A673 (cell line): ENCODE data around the gene SEC31B. TPM values are rescaled to one million over a fixed set of nuclear protein-coding genes. Genes with fewer than 3 reads are reported as not detected.

Source experiments
- BruUV-seq: library from RNA; stranded (reverse); fragments of 400-500 nt; replicated peaks from 2 replicates; lab custom pipeline; 2021; lab: Mats Ljungman, UMichigan
- CTCF ChIA-PET: fragments of 300-600 bp; sonication (Branson Sonifier 250); formaldehyde crosslinking; loops from one replicate; lab custom pipeline; 2022; ENCODE audit warnings: antibody characterized with exemption; lab: Charles Lee
- POLR2A ChIA-PET: fragments of 300-600 bp; sonication (Branson Sonifier 250); formaldehyde crosslinking; loops from one replicate; lab custom pipeline; 2022; ENCODE audit warnings: antibody characterized with exemption; ENCODE audit not compliant: low non-redundant PET; lab: Charles Lee
- DNase-seq: peaks from one replicate; pipeline ENCODE4 v3.0.0-alpha.2; 2015; ENCODE audit warnings: low spot score
- H3K27ac ChIP-seq: fragments of 200-600 bp; sonication (generic); 2 replicates; pipeline ENCODE4 v1.5.1; 2016; ENCODE audit warnings: mixed run types, low read depth, mild to moderate bottlenecking, mixed read lengths, antibody characterized with exemption, low read length; ENCODE audit not compliant: poor library complexity, severe bottlenecking
- H3K27me3 ChIP-seq: fragments of 200-600 bp; sonication (generic); replicated peaks from 2 replicates; pipeline ENCODE4 v1.6.1; 2017; ENCODE audit warnings: mixed run types, low read depth, mild to moderate bottlenecking, mixed read lengths, antibody characterized with exemption, low read length; ENCODE audit not compliant: insufficient read depth, poor library complexity
- H3K36me3 ChIP-seq: fragments of 200-600 bp; sonication (generic); 2 replicates; pipeline ENCODE4 v1.6.1; 2016; ENCODE audit warnings: mixed run types, mild to moderate bottlenecking, mixed read lengths, antibody characterized with exemption, low read length; ENCODE audit not compliant: insufficient read depth, poor library complexity, severe bottlenecking
- H3K4me1 ChIP-seq: fragments of 200-600 bp; sonication (generic); 2 replicates; pipeline ENCODE4 v1.6.1; 2017; ENCODE audit warnings: mixed run types, mild to moderate bottlenecking, mixed read lengths, antibody characterized with exemption, low read length; ENCODE audit not compliant: insufficient read depth, poor library complexity, severe bottlenecking
- H3K4me3 ChIP-seq: fragments of 200-600 bp; sonication (generic); 2 replicates; pipeline ENCODE4 v1.5.1; 2016; ENCODE audit warnings: low read depth, mixed run types, mild to moderate bottlenecking, mixed read lengths, low read length; ENCODE audit not compliant: poor library complexity, severe bottlenecking
- H3K9me3 ChIP-seq: fragments of 200-600 bp; sonication (generic); 2 replicates; pipeline ENCODE4 v1.6.1; 2016; ENCODE audit warnings: mixed run types, low read depth, mild to moderate bottlenecking, mixed read lengths, antibody characterized with exemption, low read length; ENCODE audit not compliant: poor library complexity, severe bottlenecking
- EZH2 ChIP-seq: fragments of 200-600 bp; sonication (generic); IDR thresholded peaks from 2 replicates; pipeline ENCODE4 v1.6.1; 2017; ENCODE audit warnings: borderline replicate concordance, low read depth, mild to moderate bottlenecking, mixed read lengths, antibody characterized with exemption, low read length; ENCODE audit not compliant: poor library complexity, severe bottlenecking
- intact Hi-C: fragments of 100-400 bp; cut with micrococcal nuclease; formaldehyde crosslinking; loops from one replicate; pipeline ENCODE4 v1.10.0; 2022; ENCODE audit not compliant: unreplicated experiment
- total RNA-seq: library from RNA; stranded (reverse); gene quantifications from 2 replicates; pipeline ENCODE4 v1.2.3, GENCODE V29; 2021
- TF ChIP-seq, protein P1 (sequence below): fragments of 300-800, 200-600 bp; sonication (generic); conservative IDR thresholded peaks from 2 replicates; pipeline ENCODE4 v1.5.1; 2017; ENCODE audit warnings: low read depth, mild to moderate bottlenecking, antibody characterized with exemption, low read length, moderate library complexity, mixed read lengths

The SEC31B gene
- total RNA-seq, 1 experiment from 2014 or later, result 3.8 TPM

DNA sequence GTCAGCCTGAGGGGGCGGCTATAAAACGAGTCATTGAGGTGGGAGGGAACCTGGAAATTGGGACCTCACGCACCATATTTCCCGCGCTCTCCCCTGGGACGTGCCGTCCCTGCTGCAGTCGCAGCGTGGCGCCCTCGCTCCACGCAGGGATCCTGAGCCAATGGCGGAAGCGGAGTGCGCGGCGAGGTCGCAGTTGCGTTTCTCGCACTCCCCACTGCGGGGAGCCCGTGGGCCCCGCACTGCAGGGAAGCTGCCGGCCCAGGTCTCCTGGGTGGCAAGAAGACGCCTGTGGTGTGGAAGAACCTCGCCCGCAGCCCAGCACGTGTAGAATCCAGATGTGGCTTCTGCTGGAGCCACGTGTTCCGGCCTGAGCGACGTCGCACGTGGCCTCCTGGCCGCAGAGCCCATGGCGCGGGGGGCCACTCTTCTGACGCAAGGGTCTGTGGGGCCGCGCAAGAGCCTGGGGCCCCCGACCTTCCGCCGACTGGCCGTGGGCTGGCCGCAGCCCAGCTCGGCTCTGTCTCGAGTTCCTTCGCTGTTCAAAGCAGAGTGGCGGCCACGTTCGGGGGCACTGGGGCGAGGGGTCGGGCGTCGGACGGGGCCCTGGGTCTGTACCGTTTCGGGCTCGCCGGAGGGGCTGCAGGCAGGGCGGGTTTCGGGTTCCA is 42.5 kb upstream of the SEC31B start:
- H3K4me3 ChIP-seq, result peak overlapping the region; percentile 15
- peaks cover 10% of the 10 kb centered on the region for H3K4me1 ChIP-seq
- POLR2A ChIA-PET, result interaction anchor here (0.6 kb wide), 1 partner anchor 27 kb away, joined by 5 read pairs; the partner anchor contains the start of gene HIF1AN
- BruUV-seq, result no TSS peak
- no peak overlapping the region for H3K27ac ChIP-seq
- no peaks in the 10 kb centered on the region for H3K9me3 ChIP-seq
- DNase-seq, result peak; percentile 89
- CTCF ChIA-PET, result interaction anchor here (0.5 to 2.6 kb wide), 11 partner anchors 88 to 452 kb away, joined by 3 to 30 read pairs (median 4); partner anchors contain the start of gene PAX2
- no peaks in the 10 kb centered on the region for H3K36me3 ChIP-seq
- TF ChIP-seq EZH2, result no peak
- TF ChIP-seq, protein P1, sequence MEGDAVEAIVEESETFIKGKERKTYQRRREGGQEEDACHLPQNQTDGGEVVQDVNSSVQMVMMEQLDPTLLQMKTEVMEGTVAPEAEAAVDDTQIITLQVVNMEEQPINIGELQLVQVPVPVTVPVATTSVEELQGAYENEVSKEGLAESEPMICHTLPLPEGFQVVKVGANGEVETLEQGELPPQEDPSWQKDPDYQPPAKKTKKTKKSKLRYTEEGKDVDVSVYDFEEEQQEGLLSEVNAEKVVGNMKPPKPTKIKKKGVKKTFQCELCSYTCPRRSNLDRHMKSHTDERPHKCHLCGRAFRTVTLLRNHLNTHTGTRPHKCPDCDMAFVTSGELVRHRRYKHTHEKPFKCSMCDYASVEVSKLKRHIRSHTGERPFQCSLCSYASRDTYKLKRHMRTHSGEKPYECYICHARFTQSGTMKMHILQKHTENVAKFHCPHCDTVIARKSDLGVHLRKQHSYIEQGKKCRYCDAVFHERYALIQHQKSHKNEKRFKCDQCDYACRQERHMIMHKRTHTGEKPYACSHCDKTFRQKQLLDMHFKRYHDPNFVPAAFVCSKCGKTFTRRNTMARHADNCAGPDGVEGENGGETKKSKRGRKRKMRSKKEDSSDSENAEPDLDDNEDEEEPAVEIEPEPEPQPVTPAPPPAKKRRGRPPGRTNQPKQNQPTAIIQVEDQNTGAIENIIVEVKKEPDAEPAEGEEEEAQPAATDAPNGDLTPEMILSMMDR, result peak; percentile 99
- H3K27me3 ChIP-seq, result peaks cover 15% of the 10 kb centered on the region
- intact Hi-C loops, result loop anchor here (1.0 to 2.0 kb wide), 3 partner anchors 181 to 451 kb away; no protein-coding TSS in a partner anchor

GRCh38 chr10:100561005-100561404 is 41.3 kb upstream of the SEC31B start:
- BruUV-seq, result no TSS peak
- intact Hi-C loops, result no loop called here
- Histone ChIP-seq H3K27me3 (peaks cover 10% of the 10 kb centered on the region), H3K4me1 (peaks cover 10% of the 10 kb centered on the region), H3K9me3 (no peaks in the 10 kb centered on the region), H3K36me3 (no peaks in the 10 kb centered on the region), H3K27ac (no peak overlapping the region), H3K4me3 (no peak overlapping the region)
- CTCF ChIA-PET, result interaction anchor here (0.8 to 1.3 kb wide), 2 partner anchors 183 to 317 kb away, joined by 3 to 7 read pairs; no protein-coding TSS in a partner anchor
- TF ChIP-seq, protein P1, result no peak
- TF ChIP-seq EZH2, result no peak
- DNase-seq, result no peak
- POLR2A ChIA-PET, result no interaction called here

DNA sequence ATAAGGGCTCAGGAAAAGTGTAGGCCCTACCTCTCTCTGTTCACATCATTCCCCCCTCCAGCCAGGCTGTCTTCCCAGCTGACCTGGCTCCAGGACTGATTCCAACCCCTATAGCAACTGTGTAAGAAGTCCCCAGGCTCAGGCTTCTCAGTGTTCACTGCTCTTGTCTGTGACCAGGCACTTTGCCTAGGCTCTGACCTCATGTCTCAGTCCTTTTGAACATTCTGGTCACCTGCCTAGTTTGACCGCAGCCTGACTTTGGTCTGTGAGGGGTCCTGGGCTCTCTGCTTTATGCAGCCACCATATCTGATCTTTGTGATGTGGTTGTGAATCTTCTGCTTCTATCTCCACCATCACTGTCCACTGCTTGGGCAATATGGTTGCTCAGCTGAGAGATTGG is 40.6 kb upstream of the SEC31B start:
- POLR2A ChIA-PET, result no interaction called here
- Histone ChIP-seq H3K36me3 (no peaks in the 10 kb centered on the region), H3K4me1 (peaks cover 10% of the 10 kb centered on the region), H3K4me3 (no peak overlapping the region), H3K27ac (no peak overlapping the region), H3K27me3 (peaks cover 7% of the 10 kb centered on the region), H3K9me3 (no peaks in the 10 kb centered on the region)
- DNase-seq, result no peak
- intact Hi-C loops, result no loop called here
- CTCF ChIA-PET, result interaction anchor here (1.3 kb wide), 1 partner anchor 318 kb away, joined by 7 read pairs; no protein-coding TSS in a partner anchor
- TF ChIP-seq EZH2, result no peak
- TF ChIP-seq, protein P1, result no peak
- BruUV-seq, result no TSS peak
